Peyer's patch (tissue), 4 donors: ENCODE measurements around the gene REV3L.

Experiments used
- POLR2A ChIP-seq, 2 donors: fragments of 450-650 bp; IDR thresholded peaks; one replicate each; pipeline ENCODE4 v1.5.1; 2017; ENCODE audit warnings: antibody characterized with exemption in 2 of 2, mild to moderate bottlenecking in 2 of 2, moderate library complexity in 2 of 2
- TF ChIP-seq, protein P1 (sequence below), 6 experiments: fragments of 450-650 bp in 4 of 6; fragments of 200-600 bp in 2 of 6; sonication (generic) in 1 of 6; IDR thresholded peaks; one replicate each; pipeline ENCODE4 v1.5.1; 2017 to 2019; ENCODE audit warnings: antibody characterized with exemption in 6 of 6, mild to moderate bottlenecking in 3 of 6, moderate library complexity in 1 of 6

DNA sequence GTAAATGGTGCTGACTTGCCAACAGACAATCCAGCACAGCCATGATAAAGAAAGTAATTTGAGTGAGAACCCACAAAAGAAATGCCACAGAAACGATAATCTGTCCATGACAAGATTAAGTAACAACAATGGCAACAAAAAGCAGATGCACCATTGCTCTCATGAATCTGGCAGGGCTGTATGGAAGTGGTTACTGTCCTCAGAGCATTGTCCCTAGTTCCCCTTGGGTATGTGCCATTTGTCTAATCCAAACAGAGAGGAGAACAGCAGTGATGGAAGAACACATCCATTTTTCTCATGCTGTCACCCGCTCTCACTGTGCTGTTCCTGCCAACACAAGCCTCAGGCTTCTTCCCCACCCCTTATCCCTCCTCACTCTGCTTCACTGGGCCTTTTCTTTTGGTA lies 65.8 kb downstream of the REV3L start:
- TF ChIP-seq, protein P1, sequence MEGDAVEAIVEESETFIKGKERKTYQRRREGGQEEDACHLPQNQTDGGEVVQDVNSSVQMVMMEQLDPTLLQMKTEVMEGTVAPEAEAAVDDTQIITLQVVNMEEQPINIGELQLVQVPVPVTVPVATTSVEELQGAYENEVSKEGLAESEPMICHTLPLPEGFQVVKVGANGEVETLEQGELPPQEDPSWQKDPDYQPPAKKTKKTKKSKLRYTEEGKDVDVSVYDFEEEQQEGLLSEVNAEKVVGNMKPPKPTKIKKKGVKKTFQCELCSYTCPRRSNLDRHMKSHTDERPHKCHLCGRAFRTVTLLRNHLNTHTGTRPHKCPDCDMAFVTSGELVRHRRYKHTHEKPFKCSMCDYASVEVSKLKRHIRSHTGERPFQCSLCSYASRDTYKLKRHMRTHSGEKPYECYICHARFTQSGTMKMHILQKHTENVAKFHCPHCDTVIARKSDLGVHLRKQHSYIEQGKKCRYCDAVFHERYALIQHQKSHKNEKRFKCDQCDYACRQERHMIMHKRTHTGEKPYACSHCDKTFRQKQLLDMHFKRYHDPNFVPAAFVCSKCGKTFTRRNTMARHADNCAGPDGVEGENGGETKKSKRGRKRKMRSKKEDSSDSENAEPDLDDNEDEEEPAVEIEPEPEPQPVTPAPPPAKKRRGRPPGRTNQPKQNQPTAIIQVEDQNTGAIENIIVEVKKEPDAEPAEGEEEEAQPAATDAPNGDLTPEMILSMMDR (IDR thresholded peaks at IDR 0.05) = no peak
- no peak for TF ChIP-seq POLR2A (IDR thresholded peaks at IDR 0.05)
